Hindlimb muscle (tissue), 1 donor: ENCODE results near the gene CHRM4. TPM values are rescaled to one million over a fixed set of nuclear protein-coding genes. Genes with fewer than 3 reads are reported as not detected.

ENCODE experiments used
- DNase-seq: peaks from one replicate; pipeline ENCODE4 v3.0.0-alpha.2; 2013
- polyA plus RNA-seq: library from polyadenylated mRNA; unstranded; fragments of 120-200 nt; gene quantifications from one replicate; pipeline ENCODE4 v1.2.1, GENCODE V29; 2013; ENCODE audit not compliant: insufficient read length

CHRM4 gene
- polyA plus RNA-seq, 1 donor, result not detected

GRCh38 chr11:46346886-46347636, 44.5 kb downstream of the CHRM4 start, which contains the start of gene DGKZ:
DGKZ (plus strand) TSS chr11:46347463; CDS start chr11:46347660, 197 bp downstream.
- peak; percentile 85 for DNase-seq

GRCh38 chr11:46345881-46346484, 45.6 kb downstream of the CHRM4 start:
- DNase-seq, result no peak

- no peak for DNase-seq
Measured at GRCh38 chr11:46345131-46345597, 46.4 kb downstream of the CHRM4 start.

GRCh38 chr11:46343520-46343919, 48.1 kb downstream of the CHRM4 start:
- DNase-seq, result no peak

- peak; percentile 59 for DNase-seq
Measured at GRCh38 chr11:46342239-46342638, 49.3 kb downstream of the CHRM4 start.

GRCh38 chr11:46341454-46341853, 50.1 kb downstream of the CHRM4 start:
- DNase-seq, result no peak

- DNase-seq, result no peak
Measured at GRCh38 chr11:46339816-46340215, 51.8 kb downstream of the CHRM4 start.

GRCh38 chr11:46338988-46339666, 52.4 kb downstream of the CHRM4 start:
- no peak for DNase-seq

- no peak for DNase-seq
Measured at GRCh38 chr11:46338636-46338987, 53.0 kb downstream of the CHRM4 start.

GRCh38 chr11:46337626-46338345, 53.8 kb downstream of the CHRM4 start:
- no peak for DNase-seq

GRCh38 chr11:46336563-46337180, 54.9 kb downstream of the CHRM4 start:
- no peak for DNase-seq

- no peak for DNase-seq
Measured at GRCh38 chr11:46335890-46336562, 55.5 kb downstream of the CHRM4 start.

- DNase-seq, result no peak
Measured at GRCh38 chr11:46335271-46335670, 56.3 kb downstream of the CHRM4 start.

- DNase-seq, result no peak
Measured at GRCh38 chr11:46334211-46334610, 57.4 kb downstream of the CHRM4 start.

Other genes starting within 250 kb of the CHRM4 start
- gene CREB3L1, start 114.1 kb downstream of the CHRM4 start, polyA plus RNA-seq, result 38.3 TPM
- 82.9 TPM for gene DGKZ, start 44.3 kb downstream of the CHRM4 start, polyA plus RNA-seq
- gene MDK, start 10.1 kb downstream of the CHRM4 start, polyA plus RNA-seq, result 185 TPM
- 15.1 TPM for gene AMBRA1, start 202.2 kb upstream of the CHRM4 start, polyA plus RNA-seq
- gene HARBI1, start 225.5 kb upstream of the CHRM4 start, polyA plus RNA-seq, result 3.5 TPM
- gene ATG13, start 225.8 kb upstream of the CHRM4 start, polyA plus RNA-seq, result 38.7 TPM